ENCODE data around the gene ZNF627.

The ZNF627 gene

DNA sequence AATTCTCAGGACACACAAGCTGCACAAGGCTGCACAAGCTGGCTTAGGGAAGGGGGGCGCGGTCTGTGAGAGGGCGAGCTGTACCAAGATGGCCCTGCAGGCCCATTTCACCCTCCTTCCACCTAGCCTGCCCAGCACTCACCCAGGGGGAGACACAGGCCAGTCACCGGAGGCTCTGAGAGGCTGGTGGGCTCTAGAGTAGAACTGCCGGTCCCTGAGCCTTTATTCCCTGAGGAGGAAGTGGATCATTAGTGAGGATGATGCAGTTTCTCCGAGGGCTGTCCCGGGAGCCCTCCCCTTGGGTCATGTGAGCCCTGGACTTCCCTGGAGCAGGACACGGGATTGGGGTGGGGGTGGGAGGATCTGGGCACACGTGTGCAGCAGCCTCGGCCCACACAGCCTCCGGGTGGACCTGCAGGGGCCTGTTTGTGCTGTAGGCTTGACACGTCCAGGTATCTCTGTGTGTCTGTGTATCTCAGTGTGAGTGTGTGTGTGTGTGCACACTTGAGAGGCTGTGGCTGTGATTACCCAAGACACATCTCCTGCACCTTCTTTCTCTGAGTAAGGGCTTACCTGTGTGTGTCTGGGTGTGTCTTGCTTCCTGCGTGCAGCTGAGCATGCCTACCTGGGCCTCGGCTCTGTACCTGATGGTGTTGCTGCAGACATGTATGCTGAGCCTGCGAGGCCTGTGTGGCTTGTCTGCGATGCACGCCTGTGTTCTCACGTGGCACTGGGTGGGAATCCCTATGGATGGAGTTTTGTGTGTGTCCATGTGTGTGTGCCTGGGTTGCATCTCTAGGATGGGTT is 19.6 kb upstream of the ZNF627 start, which contains the start of gene ACP5:
TSS of gene ACP5 (minus strand) at position 195 of the 807 bp plus-strand sequence. CDS start 328 bp downstream, outside the sequence.
- Histone ChIP-seq H3K14ac (ENCODE audit: low read length) (no peak within 1 kb of the TSS), H3K4me2 (ENCODE audit: low read length) (peak within 1 kb of the TSS; percentile 7), H4K91ac (ENCODE audit: low read depth, low read length) (no peak within 1 kb of the TSS), H3K4me1 (ENCODE audit: control insufficient read depth in 1 of 2, insufficient read depth in 2 of 2, low read length in 2 of 2) (no peaks in the 10 kb centered on the region), H3K79me2 (ENCODE audit: control insufficient read depth, insufficient read depth, low read length, poor library complexity) (no peaks in the 10 kb centered on the region), H3K18ac (ENCODE audit: low read length) (no peak within 1 kb of the TSS), H4K12ac (ENCODE audit: low read depth, low read length) (no peak within 1 kb of the TSS), H3K9ac (ENCODE audit: low read length) (no peak within 1 kb of the TSS), H3K79me1 (ENCODE audit: low read length) (no peaks in the 10 kb centered on the region), H3K27me3 (ENCODE audit: insufficient read depth, low read length) (peaks cover 8% of the 10 kb centered on the region), H4K8ac (ENCODE audit: low read depth, low read length) (no peak within 1 kb of the TSS), H3K36me3 (ENCODE audit: control insufficient read depth in 1 of 2, insufficient read depth in 2 of 2, low read length in 2 of 2) (no peaks in the 10 kb centered on the region), H3K4ac (ENCODE audit: low read depth, low read length) (no peak within 1 kb of the TSS), H2BK12ac (ENCODE audit: low read length) (no peak within 1 kb of the TSS), H2AK5ac (ENCODE audit: low read length) (no peak within 1 kb of the TSS), H3K4me3 (ENCODE audit: low read depth, low read length) (peak within 1 kb of the TSS; percentile 9), H2BK5ac (ENCODE audit: low read depth, low read length, poor library complexity) (no peak within 1 kb of the TSS), H3K9me3 (ENCODE audit: insufficient read depth, low read depth, low read length) (peaks cover 13% of the 10 kb centered on the region), H3K23ac (ENCODE audit: low read length) (no peak within 1 kb of the TSS), H3K27ac (ENCODE audit: low read depth, low read length) (no peak within 1 kb of the TSS), H2AFZ (ENCODE audit: insufficient read depth, low read length, poor library complexity) (no peak within 1 kb of the TSS), H2BK120ac (ENCODE audit: insufficient read depth, low read length, poor library complexity) (no peak within 1 kb of the TSS)
- WGBS (ENCODE audit: extremely low coverage, insufficient coverage, insufficient read length): no CpG with 5 or more reads among the region's 18 CpGs
- DNase-seq: peak in 1 of 2 donors; percentile 16

DNA sequence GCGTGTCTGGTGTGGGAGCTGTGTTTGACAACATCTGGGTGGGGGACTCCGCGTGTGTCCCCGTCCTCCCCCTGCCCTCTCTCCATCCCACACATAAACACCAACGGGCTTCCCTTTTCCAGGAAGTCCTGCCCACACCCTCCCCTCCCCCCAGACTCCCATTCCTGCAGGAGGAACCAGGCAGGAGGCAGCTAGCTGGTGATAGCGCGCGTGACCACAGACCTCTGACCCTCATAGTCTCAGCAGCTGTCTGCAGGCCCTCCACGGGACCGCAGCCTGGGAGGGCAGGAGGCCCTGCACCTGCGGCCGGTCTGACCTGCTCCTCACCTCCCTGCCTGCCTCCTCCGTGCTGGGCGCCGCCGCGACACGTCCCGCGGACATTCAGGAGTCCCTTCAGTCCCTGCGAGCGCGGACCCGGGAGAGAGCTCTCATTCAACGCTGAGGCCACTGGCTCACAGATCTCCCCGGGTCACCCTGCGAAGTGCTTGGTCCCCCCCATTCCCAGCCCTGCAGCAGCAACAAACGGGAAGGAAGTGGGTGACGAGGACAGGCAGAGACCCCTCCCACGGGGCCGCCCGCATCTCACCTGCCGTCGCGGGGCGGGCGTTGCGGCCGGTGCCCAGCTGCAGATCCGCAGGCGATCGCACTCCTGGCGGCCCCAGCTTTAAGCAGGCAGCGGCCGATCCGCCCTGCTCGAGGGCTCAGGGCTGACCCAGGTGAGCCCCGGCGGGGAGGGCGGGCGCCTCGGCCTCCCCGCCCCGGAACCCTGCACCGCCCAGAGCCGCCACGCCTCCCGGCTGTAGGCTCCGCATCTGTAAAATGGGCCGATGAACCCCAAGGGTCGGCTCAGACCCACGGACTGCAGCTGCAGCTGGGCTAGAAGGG is 18.8 kb upstream of the ZNF627 start:
- Histone ChIP-seq H3K23ac (ENCODE audit: low read length) (no peak overlapping the region), H3K9me3 (ENCODE audit: insufficient read depth, low read depth, low read length) (peaks cover 13% of the 10 kb centered on the region), H2BK120ac (ENCODE audit: insufficient read depth, low read length, poor library complexity) (no peak overlapping the region), H3K18ac (ENCODE audit: low read length) (no peak overlapping the region), H3K79me2 (ENCODE audit: control insufficient read depth, insufficient read depth, low read length, poor library complexity) (no peaks in the 10 kb centered on the region), H2AFZ (ENCODE audit: insufficient read depth, low read length, poor library complexity) (no peak overlapping the region), H3K4ac (ENCODE audit: low read depth, low read length) (no peak overlapping the region), H3K79me1 (ENCODE audit: low read length) (no peaks in the 10 kb centered on the region), H4K8ac (ENCODE audit: low read depth, low read length) (no peak overlapping the region), H2BK12ac (ENCODE audit: low read length) (no peak overlapping the region), H3K27me3 (ENCODE audit: insufficient read depth, low read length) (peaks cover 8% of the 10 kb centered on the region), H2BK5ac (ENCODE audit: low read depth, low read length, poor library complexity) (no peak overlapping the region), H4K91ac (ENCODE audit: low read depth, low read length) (no peak overlapping the region), H3K14ac (ENCODE audit: low read length) (no peak overlapping the region), H3K9ac (ENCODE audit: low read length) (no peak overlapping the region), H2AK5ac (ENCODE audit: low read length) (no peak overlapping the region), H4K12ac (ENCODE audit: low read depth, low read length) (no peak overlapping the region), H3K4me1 (ENCODE audit: control insufficient read depth in 1 of 2, insufficient read depth in 2 of 2, low read length in 2 of 2) (no peaks in the 10 kb centered on the region), H3K4me2 (ENCODE audit: low read length) (peak overlapping the region; percentile 7), H3K36me3 (ENCODE audit: control insufficient read depth in 1 of 2, insufficient read depth in 2 of 2, low read length in 2 of 2) (no peaks in the 10 kb centered on the region), H3K4me3 (ENCODE audit: low read depth, low read length) (peak overlapping the region; percentile 9), H3K27ac (ENCODE audit: low read depth, low read length) (no peak overlapping the region)
- DNase-seq: peak in 1 of 2 donors; percentile 48
- no CpG with 5 or more reads among the region's 62 CpGs for WGBS (ENCODE audit: extremely low coverage, insufficient coverage, insufficient read length)

DNA sequence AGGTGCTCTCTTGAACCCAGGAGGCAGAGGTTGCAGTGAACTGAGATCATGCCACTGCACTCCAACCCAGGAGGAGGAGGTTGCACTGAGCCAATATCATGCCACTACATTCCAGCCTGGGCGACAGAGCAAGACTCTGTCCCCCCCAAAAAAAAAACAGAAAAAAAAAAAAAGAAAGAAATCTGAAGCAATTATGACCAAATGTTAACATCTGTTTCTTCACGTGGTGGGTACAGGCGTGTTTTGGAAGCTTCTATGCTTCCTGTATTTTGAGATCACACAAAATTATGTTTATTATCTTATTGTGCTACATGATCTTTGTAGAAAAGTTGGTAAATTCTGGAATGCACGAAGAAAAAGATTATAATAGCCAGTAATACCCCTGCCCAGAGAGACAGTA is 17.2 kb upstream of the ZNF627 start:
- Histone ChIP-seq H2BK12ac (ENCODE audit: low read length) (no peak overlapping the region), H2BK120ac (ENCODE audit: insufficient read depth, low read length, poor library complexity) (no peak overlapping the region), H2BK5ac (ENCODE audit: low read depth, low read length, poor library complexity) (no peak overlapping the region), H2AK5ac (ENCODE audit: low read length) (no peak overlapping the region), H3K36me3 (ENCODE audit: control insufficient read depth in 1 of 2, insufficient read depth in 2 of 2, low read length in 2 of 2) (no peaks in the 10 kb centered on the region), H3K23ac (ENCODE audit: low read length) (no peak overlapping the region), H2AFZ (ENCODE audit: insufficient read depth, low read length, poor library complexity) (no peak overlapping the region), H3K14ac (ENCODE audit: low read length) (no peak overlapping the region), H4K8ac (ENCODE audit: low read depth, low read length) (no peak overlapping the region), H3K27ac (ENCODE audit: low read depth, low read length) (no peak overlapping the region), H3K4me2 (ENCODE audit: low read length) (no peak overlapping the region), H3K4me1 (ENCODE audit: control insufficient read depth in 1 of 2, insufficient read depth in 2 of 2, low read length in 2 of 2) (no peaks in the 10 kb centered on the region), H3K4me3 (ENCODE audit: low read depth, low read length) (no peak overlapping the region), H3K79me2 (ENCODE audit: control insufficient read depth, insufficient read depth, low read length, poor library complexity) (no peaks in the 10 kb centered on the region), H3K9me3 (ENCODE audit: insufficient read depth, low read depth, low read length) (peaks cover 13% of the 10 kb centered on the region), H3K18ac (ENCODE audit: low read length) (no peak overlapping the region), H3K9ac (ENCODE audit: low read length) (no peak overlapping the region), H4K12ac (ENCODE audit: low read depth, low read length) (no peak overlapping the region), H3K27me3 (ENCODE audit: insufficient read depth, low read length) (peaks cover 8% of the 10 kb centered on the region), H3K4ac (ENCODE audit: low read depth, low read length) (no peak overlapping the region), H3K79me1 (ENCODE audit: low read length) (no peaks in the 10 kb centered on the region), H4K91ac (ENCODE audit: low read depth, low read length) (no peak overlapping the region)
- WGBS (ENCODE audit: extremely low coverage, insufficient coverage, insufficient read length): no CpG with 5 or more reads among the region's 4 CpGs
- DNase-seq: no peak

DNA sequence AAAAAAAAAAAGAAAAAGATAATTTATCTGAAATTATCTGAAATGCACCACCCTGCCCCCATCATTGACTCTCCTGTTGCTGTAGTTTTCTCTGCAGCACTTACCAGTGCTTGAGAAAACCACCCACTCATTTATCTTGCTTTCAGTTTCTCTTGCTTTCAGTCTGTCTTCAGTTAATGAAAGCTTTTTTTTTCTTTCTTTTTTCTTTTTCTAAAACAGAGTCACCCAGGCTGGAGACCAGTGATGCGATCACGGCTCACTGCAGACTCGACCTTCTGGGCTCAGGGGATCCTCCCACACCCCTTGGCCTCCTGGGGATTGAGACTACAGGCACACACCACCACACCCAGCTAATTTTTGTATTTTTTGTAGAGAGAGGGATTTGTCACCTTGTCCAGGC is 15.5 kb upstream of the ZNF627 start:
- Histone ChIP-seq H3K9ac (ENCODE audit: low read length) (no peak overlapping the region), H3K4me2 (ENCODE audit: low read length) (no peak overlapping the region), H2BK5ac (ENCODE audit: low read depth, low read length, poor library complexity) (no peak overlapping the region), H2AK5ac (ENCODE audit: low read length) (no peak overlapping the region), H3K27me3 (ENCODE audit: insufficient read depth, low read length) (peaks cover 8% of the 10 kb centered on the region), H2BK120ac (ENCODE audit: insufficient read depth, low read length, poor library complexity) (no peak overlapping the region), H4K12ac (ENCODE audit: low read depth, low read length) (no peak overlapping the region), H4K91ac (ENCODE audit: low read depth, low read length) (no peak overlapping the region), H3K27ac (ENCODE audit: low read depth, low read length) (no peak overlapping the region), H3K4ac (ENCODE audit: low read depth, low read length) (no peak overlapping the region), H3K4me3 (ENCODE audit: low read depth, low read length) (no peak overlapping the region), H3K18ac (ENCODE audit: low read length) (no peak overlapping the region), H2BK12ac (ENCODE audit: low read length) (no peak overlapping the region), H3K23ac (ENCODE audit: low read length) (no peak overlapping the region), H3K14ac (ENCODE audit: low read length) (no peak overlapping the region), H3K79me1 (ENCODE audit: low read length) (no peaks in the 10 kb centered on the region), H3K9me3 (ENCODE audit: insufficient read depth, low read depth, low read length) (peaks cover 13% of the 10 kb centered on the region), H3K79me2 (ENCODE audit: control insufficient read depth, insufficient read depth, low read length, poor library complexity) (no peaks in the 10 kb centered on the region), H2AFZ (ENCODE audit: insufficient read depth, low read length, poor library complexity) (no peak overlapping the region), H3K36me3 (ENCODE audit: control insufficient read depth in 1 of 2, insufficient read depth in 2 of 2, low read length in 2 of 2) (no peaks in the 10 kb centered on the region), H4K8ac (ENCODE audit: low read depth, low read length) (no peak overlapping the region), H3K4me1 (ENCODE audit: control insufficient read depth in 1 of 2, insufficient read depth in 2 of 2, low read length in 2 of 2) (no peaks in the 10 kb centered on the region)
- WGBS (ENCODE audit: extremely low coverage, insufficient coverage, insufficient read length): no CpG with 5 or more reads among the region's 3 CpGs
- no peak for DNase-seq
